A549 (cell line): ENCODE measurements around the gene LRCH1.

ENCODE experiments used
- CHD2 ChIP-seq: fragments of 150-350 bp; IDR thresholded peaks from 2 replicates; pipeline ENCODE4 v1.6.1; 2014; ENCODE audit warnings: low read length; ENCODE audit not compliant: partially characterized antibody
- ESRRA ChIP-seq: fragments of 150-350 bp; IDR thresholded peaks from 2 replicates; pipeline ENCODE4 v1.6.1; 2014; ENCODE audit warnings: mild to moderate bottlenecking, low read length, borderline replicate concordance
- HEYL ChIP-seq: fragments of 250-450 bp; sonication (Bioruptor Pico); IDR thresholded peaks from 2 replicates; pipeline ENCODE4 v1.8.0; 2021; ENCODE audit warnings: mild to moderate bottlenecking, moderate library complexity
- MAZ ChIP-seq: fragments of 150-350 bp; IDR thresholded peaks from 2 replicates; pipeline ENCODE4 v1.6.1; 2014; ENCODE audit warnings: antibody characterized with exemption, low read depth, low read length, borderline replicate concordance
- POLR2A ChIP-seq: IDR thresholded peaks from 2 replicates; pipeline ENCODE4 v1.6.1; 2012; ENCODE audit warnings: mild to moderate bottlenecking, low read length
- POLR2AphosphoS2 ChIP-seq: conservative IDR thresholded peaks from 2 replicates; pipeline ENCODE4 v1.6.1; 2012; ENCODE audit warnings: low read length, improper control_type of control experiment, inconsistent platforms
- RAD21 ChIP-seq, 2 experiments: fragments of >200 bp in 1 of 2; sonication (Bioruptor Twin) in 1 of 2; formaldehyde crosslinking in 1 of 2; IDR thresholded peaks in 1 of 2; conservative IDR thresholded peaks in 1 of 2; 2 replicates in 1 of 2; 3 replicates in 1 of 2; pipeline ENCODE4 v1.6.1; 2012 to 2018; ENCODE audit warnings: inconsistent platforms in 1 of 2
- RCOR1 ChIP-seq: fragments of 150-350 bp; IDR thresholded peaks from 2 replicates; pipeline ENCODE4 v1.6.1; 2014; ENCODE audit warnings: antibody characterized with exemption, low read length, low read depth
- RFX5 ChIP-seq: fragments of 450-650 bp; IDR thresholded peaks from 2 replicates; pipeline ENCODE4 v1.7.1; 2014; ENCODE audit warnings: antibody characterized with exemption, mild to moderate bottlenecking, moderate library complexity
- TF ChIP-seq, protein P1 (sequence below): fragments of >200 bp; sonication (Bioruptor Twin); formaldehyde crosslinking; IDR thresholded peaks from 3 replicates; pipeline ENCODE4 v1.5.1; 2016
- TF ChIP-seq, protein P2 (sequence below): fragments of 200-600 bp; sonication (generic); IDR thresholded peaks from 2 replicates; pipeline ENCODE4 v1.6.1; 2016; ENCODE audit warnings: antibody characterized with exemption, mild to moderate bottlenecking, moderate library complexity
- TF ChIP-seq, protein P3 (sequence below): fragments of >200 bp; sonication (Bioruptor Twin); formaldehyde crosslinking; IDR thresholded peaks from 3 replicates; pipeline ENCODE4 v1.6.1; 2016
- TF ChIP-seq, protein P4 (sequence below): IDR thresholded peaks from 2 replicates; pipeline ENCODE4 v1.6.1; 2012

DNA sequence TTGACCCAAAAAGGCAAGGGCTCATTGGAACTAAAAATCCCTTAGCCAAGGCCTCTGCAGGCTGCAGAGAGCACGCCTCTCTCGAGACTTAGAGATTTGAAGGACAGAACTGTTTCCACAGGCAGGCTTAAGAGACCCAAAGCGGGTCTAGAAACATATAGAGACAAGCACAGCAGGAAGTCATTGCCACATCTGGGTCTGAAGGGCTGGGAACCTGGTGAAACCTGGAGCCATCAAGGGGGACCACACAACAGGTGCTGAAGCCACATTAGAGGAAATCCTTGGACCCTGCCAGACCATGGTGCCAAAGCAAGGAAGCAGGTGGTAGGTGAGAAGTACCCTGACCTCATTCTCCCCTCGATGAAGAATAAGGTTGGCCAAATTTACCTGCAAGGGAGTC lies 33.8 kb upstream of the LRCH1 start:
- TF ChIP-seq, protein P1, sequence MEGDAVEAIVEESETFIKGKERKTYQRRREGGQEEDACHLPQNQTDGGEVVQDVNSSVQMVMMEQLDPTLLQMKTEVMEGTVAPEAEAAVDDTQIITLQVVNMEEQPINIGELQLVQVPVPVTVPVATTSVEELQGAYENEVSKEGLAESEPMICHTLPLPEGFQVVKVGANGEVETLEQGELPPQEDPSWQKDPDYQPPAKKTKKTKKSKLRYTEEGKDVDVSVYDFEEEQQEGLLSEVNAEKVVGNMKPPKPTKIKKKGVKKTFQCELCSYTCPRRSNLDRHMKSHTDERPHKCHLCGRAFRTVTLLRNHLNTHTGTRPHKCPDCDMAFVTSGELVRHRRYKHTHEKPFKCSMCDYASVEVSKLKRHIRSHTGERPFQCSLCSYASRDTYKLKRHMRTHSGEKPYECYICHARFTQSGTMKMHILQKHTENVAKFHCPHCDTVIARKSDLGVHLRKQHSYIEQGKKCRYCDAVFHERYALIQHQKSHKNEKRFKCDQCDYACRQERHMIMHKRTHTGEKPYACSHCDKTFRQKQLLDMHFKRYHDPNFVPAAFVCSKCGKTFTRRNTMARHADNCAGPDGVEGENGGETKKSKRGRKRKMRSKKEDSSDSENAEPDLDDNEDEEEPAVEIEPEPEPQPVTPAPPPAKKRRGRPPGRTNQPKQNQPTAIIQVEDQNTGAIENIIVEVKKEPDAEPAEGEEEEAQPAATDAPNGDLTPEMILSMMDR, result no peak
- TF ChIP-seq POLR2AphosphoS2 (no peak), ESRRA (no peak), RAD21 (conservative IDR thresholded peaks at IDR 0.05 in 1 of 2, IDR thresholded peaks at IDR 0.05 in 1 of 2) (no peak), MAZ (no peak), POLR2A (no peak), RFX5 (no peak), CHD2 (no peak), HEYL (no peak), RCOR1 (no peak)
- TF ChIP-seq, protein P2, sequence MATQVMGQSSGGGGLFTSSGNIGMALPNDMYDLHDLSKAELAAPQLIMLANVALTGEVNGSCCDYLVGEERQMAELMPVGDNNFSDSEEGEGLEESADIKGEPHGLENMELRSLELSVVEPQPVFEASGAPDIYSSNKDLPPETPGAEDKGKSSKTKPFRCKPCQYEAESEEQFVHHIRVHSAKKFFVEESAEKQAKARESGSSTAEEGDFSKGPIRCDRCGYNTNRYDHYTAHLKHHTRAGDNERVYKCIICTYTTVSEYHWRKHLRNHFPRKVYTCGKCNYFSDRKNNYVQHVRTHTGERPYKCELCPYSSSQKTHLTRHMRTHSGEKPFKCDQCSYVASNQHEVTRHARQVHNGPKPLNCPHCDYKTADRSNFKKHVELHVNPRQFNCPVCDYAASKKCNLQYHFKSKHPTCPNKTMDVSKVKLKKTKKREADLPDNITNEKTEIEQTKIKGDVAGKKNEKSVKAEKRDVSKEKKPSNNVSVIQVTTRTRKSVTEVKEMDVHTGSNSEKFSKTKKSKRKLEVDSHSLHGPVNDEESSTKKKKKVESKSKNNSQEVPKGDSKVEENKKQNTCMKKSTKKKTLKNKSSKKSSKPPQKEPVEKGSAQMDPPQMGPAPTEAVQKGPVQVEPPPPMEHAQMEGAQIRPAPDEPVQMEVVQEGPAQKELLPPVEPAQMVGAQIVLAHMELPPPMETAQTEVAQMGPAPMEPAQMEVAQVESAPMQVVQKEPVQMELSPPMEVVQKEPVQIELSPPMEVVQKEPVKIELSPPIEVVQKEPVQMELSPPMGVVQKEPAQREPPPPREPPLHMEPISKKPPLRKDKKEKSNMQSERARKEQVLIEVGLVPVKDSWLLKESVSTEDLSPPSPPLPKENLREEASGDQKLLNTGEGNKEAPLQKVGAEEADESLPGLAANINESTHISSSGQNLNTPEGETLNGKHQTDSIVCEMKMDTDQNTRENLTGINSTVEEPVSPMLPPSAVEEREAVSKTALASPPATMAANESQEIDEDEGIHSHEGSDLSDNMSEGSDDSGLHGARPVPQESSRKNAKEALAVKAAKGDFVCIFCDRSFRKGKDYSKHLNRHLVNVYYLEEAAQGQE, result no peak
- TF ChIP-seq, protein P3, sequence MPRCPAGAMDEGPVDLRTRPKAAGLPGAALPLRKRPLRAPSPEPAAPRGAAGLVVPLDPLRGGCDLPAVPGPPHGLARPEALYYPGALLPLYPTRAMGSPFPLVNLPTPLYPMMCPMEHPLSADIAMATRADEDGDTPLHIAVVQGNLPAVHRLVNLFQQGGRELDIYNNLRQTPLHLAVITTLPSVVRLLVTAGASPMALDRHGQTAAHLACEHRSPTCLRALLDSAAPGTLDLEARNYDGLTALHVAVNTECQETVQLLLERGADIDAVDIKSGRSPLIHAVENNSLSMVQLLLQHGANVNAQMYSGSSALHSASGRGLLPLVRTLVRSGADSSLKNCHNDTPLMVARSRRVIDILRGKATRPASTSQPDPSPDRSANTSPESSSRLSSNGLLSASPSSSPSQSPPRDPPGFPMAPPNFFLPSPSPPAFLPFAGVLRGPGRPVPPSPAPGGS, result no peak
- TF ChIP-seq, protein P4, sequence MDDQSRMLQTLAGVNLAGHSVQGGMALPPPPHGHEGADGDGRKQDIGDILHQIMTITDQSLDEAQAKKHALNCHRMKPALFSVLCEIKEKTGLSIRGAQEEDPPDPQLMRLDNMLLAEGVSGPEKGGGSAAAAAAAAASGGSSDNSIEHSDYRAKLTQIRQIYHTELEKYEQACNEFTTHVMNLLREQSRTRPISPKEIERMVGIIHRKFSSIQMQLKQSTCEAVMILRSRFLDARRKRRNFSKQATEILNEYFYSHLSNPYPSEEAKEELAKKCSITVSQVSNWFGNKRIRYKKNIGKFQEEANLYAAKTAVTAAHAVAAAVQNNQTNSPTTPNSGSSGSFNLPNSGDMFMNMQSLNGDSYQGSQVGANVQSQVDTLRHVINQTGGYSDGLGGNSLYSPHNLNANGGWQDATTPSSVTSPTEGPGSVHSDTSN, result no peak
